BE2C (cell line): ENCODE data around the gene GIPC3.
"Not testable (repeated sequence)": the region's sequence is repeated elsewhere in the genome, so short reads cannot be mapped to it uniquely, and the experiment has no call there.

ENCODE experiments used
- DNase-seq: peaks from one replicate; pipeline ENCODE4 v3.0.0-alpha.2; 2020
- H3K27me3 ChIP-seq: fragments of 250-450 bp; sonication (Bioruptor Pico); 2 replicates; pipeline ENCODE4 v1.5.1; 2020; ENCODE audit warnings: mild to moderate bottlenecking
- H3K36me3 ChIP-seq: fragments of 250-450 bp; sonication (Bioruptor Pico); 2 replicates; pipeline ENCODE4 v1.5.1; 2020; ENCODE audit warnings: mild to moderate bottlenecking
- H3K4me1 ChIP-seq: fragments of 250-450 bp; sonication (Bioruptor Pico); 2 replicates; pipeline ENCODE4 v1.5.1; 2020
- H3K4me3 ChIP-seq: 2 replicates; pipeline ENCODE4 v1.5.1; 2011; ENCODE audit warnings: low read depth, low read length
- H3K9me3 ChIP-seq: fragments of 250-450 bp; sonication (Bioruptor Pico); 2 replicates; pipeline ENCODE4 v1.5.1; 2020
- TF ChIP-seq, protein P1 (sequence below): IDR thresholded peaks from 2 replicates; pipeline ENCODE4 v1.5.1; 2012; ENCODE audit warnings: mild to moderate bottlenecking, low read depth, low read length

GIPC3 gene

DNA sequence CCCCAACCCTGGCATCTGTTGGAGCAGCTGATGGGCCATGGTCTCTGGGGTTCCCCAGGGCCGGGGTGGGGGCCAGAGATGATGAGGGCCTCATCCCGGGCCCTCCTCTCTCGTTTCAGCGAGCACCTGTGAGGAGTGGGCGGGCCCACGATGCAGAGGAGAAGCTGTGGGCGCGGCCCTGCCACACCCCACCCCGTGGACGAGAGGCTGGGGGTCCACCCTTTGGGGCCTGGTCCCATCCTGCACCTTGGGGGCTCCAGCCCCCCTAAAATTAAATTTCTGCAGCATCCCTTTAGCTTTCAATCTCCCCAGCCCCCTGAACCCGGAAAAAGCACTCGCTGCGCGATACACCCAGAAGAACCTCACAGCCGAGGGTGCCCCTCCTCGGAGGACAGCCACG is 6.9 kb upstream of the GIPC3 start:
- H3K27me3 ChIP-seq: peaks cover 3% of the 10 kb centered on the region

DNA sequence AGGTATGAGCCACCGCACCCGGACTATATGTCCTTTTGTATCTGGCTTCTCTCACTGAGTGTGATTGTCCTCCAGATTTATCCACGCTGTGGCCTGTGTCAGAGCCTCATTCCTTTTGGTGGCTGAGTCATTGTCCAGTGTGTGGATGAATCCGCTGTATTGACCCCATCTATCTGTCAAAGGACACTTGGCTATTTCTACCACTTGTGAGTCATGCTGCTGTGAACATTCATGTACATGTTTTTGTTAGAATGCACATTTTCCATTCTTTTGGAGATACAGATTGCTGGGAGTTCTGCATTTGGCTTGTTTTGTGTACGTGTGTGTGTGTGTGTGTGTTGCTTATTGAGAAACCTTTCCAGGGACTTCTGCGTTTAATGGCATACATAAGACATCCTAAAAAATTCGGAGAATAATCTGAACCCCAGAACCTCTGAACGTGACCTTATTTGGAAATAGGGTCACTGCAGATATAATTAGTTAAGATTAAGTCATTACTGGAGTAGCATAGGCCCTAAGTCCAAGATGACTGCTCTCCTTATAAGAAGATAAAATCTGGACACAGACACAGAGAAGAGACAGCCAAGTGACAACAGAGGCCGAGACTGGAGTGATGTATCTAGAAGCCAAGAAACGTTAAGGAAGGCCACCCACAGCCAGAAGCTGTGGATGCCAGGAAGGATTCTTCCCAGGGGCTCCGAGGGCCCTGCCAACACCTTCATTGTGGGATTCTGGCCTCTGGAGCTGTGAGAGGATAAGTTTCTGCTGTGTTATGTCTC is 4.9 kb upstream of the GIPC3 start:
- DNase-seq: no peak
- Histone ChIP-seq H3K27me3 (peaks cover 20% of the 10 kb centered on the region), H3K4me3 (no peak overlapping the region), H3K4me1 (peaks cover 10% of the 10 kb centered on the region), H3K9me3 (no peaks in the 10 kb centered on the region), H3K36me3 (peaks cover 1% of the 10 kb centered on the region; the same call in 1 of the 2 replicates)
- TF ChIP-seq, protein P1, sequence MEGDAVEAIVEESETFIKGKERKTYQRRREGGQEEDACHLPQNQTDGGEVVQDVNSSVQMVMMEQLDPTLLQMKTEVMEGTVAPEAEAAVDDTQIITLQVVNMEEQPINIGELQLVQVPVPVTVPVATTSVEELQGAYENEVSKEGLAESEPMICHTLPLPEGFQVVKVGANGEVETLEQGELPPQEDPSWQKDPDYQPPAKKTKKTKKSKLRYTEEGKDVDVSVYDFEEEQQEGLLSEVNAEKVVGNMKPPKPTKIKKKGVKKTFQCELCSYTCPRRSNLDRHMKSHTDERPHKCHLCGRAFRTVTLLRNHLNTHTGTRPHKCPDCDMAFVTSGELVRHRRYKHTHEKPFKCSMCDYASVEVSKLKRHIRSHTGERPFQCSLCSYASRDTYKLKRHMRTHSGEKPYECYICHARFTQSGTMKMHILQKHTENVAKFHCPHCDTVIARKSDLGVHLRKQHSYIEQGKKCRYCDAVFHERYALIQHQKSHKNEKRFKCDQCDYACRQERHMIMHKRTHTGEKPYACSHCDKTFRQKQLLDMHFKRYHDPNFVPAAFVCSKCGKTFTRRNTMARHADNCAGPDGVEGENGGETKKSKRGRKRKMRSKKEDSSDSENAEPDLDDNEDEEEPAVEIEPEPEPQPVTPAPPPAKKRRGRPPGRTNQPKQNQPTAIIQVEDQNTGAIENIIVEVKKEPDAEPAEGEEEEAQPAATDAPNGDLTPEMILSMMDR: no peak

More for the DNA sequence above, 6.9 kb upstream of the GIPC3 start:
- Histone ChIP-seq H3K4me3 (no peak overlapping the region), H3K9me3 (no peaks in the 10 kb centered on the region), H3K4me1 (peaks cover 10% of the 10 kb centered on the region), H3K36me3 (peaks cover 7% of the 10 kb centered on the region; the same call in 1 of the 2 replicates)
- DNase-seq: no peak
- TF ChIP-seq, protein P1: no peak

DNA sequence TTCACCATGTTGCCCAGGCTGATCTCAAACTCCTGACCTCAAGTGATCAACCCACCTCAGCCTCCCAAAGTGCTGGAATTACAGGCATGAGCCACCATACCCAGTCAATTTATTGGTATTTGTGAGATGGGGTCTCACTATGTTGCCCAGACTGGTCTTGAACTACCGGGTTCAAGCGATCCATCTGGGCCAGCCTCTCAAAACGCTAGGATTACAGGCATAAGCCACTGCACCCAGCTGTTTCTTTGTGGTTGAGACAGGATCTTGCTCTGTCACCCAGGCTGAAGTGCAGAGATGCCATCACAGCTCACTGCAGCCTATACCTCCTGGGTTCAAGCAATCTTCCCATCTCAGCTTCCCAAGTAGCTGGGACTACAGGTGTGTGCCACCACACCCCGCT is 3.5 kb upstream of the GIPC3 start:
- not testable (repeated sequence) for H3K9me3 ChIP-seq, H3K36me3 ChIP-seq, H3K4me3 ChIP-seq, DNase-seq, H3K4me1 ChIP-seq
- H3K27me3 ChIP-seq: peaks cover 35% of the 10 kb centered on the region

DNA sequence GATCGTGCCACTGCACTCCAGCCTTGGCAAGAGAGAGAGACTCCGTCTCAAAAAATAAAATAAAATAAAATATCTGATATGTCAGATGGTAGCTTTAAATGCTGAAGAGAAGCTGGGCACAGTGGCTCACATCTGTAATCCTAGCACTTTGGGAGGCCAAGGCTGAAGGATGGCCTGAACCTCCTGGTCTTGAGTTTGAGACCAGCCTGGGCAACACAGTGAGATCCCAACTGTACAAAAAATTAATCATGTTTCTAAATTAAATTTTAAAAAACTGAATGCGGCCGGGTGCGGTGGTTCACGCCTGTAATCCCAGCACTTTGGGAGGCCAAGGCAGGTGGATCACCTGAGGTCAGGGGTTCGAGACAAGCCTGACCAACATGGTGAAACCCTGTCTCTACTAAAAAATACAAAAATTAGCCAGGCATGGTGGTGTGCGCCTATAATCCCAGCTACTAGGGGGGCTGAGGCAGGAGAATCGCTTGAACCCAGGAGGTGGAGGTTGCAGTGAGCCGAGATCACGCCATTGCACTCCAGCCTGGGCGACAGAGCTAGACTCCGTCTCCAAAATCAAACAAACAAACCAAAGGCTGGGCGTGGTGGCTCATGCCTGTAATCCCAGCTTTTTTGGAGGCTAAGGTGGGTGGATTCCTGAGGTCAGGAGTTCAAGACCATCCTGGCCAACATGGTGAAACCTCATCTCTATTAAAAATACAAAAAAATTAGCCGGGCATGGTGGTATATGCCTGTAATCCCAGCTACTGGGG is 1.1 kb upstream of the GIPC3 start:
- H3K4me3 ChIP-seq, H3K4me1 ChIP-seq, H3K9me3 ChIP-seq, H3K36me3 ChIP-seq, DNase-seq: not testable (repeated sequence)
- H3K27me3 ChIP-seq: peaks cover 45% of the 10 kb centered on the region

DNA sequence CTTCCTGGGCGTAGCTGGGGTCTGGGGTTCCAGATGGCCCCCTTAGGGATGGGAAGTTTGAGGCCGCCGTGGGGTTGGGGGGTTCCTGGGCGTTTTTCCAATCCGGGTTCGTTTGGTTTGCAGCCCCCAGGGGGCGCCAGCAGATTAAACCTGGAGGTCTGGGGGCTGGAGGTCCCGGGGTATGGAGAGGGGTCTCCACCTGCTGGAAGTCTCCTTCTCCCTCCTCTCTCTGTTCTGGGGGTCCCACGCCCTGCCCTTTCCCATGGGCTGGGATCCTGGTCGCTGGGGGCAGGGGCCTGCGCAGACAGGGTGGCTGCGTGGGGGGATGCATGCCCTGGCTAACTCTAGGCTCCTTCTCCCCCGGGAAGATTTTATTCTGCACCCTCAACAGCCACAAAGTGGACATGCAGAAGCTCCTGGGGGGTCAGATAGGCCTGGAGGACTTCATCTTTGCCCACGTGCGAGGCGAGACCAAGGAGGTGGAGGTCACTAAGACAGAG is 899 bp downstream of the GIPC3 start:
- Histone ChIP-seq H3K4me3 (no peak overlapping the region), H3K27me3 (peaks cover 46% of the 10 kb centered on the region), H3K36me3 (no peaks in the 10 kb centered on the region), H3K9me3 (no peaks in the 10 kb centered on the region; the same call in 1 of the 2 replicates), H3K4me1 (no peaks in the 10 kb centered on the region)
- TF ChIP-seq, protein P1: peak; percentile 65
- peak; percentile 55 for DNase-seq

DNA sequence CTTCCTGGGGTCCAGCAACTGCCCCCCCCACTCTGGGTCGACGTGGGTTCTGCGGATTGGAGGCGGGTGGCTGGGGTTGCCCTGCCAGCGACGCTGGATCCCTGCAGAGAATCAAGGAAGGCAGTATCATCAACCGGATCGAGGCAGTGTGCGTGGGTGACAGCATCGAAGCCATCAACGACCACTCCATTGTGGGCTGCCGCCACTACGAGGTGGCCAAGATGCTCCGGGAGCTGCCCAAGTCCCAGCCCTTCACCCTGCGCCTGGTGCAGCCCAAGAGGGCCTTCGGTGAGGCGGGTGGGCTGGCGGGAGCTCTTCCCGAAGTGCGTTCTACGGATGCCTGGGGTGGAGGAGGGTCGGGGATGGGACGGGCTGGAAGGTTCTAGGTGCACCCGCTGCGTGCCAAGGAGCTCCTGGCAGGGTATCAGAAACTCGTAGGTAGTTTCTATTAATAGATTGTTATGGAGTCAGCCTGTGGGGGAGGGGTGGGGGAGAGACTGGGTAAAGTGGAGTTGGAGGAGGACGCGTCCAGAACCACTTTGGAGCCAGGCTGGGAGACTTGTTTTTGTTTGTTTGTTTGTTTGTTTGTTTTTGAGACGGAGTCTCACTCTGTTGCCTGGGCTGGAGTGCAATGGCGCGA is 1.5 kb downstream of the GIPC3 start:
- Histone ChIP-seq H3K4me3 (no peak overlapping the region), H3K9me3 (no peaks in the 10 kb centered on the region; the same call in 1 of the 2 replicates), H3K36me3 (no peaks in the 10 kb centered on the region), H3K4me1 (no peaks in the 10 kb centered on the region), H3K27me3 (peaks cover 46% of the 10 kb centered on the region)
- DNase-seq: no peak
- TF ChIP-seq, protein P1: no peak
